Transverse colon (tissue), 4 donors: ENCODE results near the gene PPP1R3D.

Experiments used
- CTCF ChIP-seq, 5 experiments: fragments of 200-600 bp in 3 of 5; fragments of 450-650 bp in 2 of 5; sonication (generic) in 3 of 5; IDR thresholded peaks; 1 replicate in 2 of 5; 2 replicates in 3 of 5; pipeline ENCODE4 v1.5.1; 2016 to 2017; ENCODE audit warnings: antibody characterized with exemption in 5 of 5, inconsistent platforms in 3 of 5, mild to moderate bottlenecking in 2 of 5, moderate library complexity in 1 of 5
- EP300 ChIP-seq: sonication (generic); formaldehyde crosslinking; IDR thresholded peaks from one replicate; pipeline ENCODE4 v1.6.1; 2017; ENCODE audit warnings: antibody characterized with exemption, low read depth
- POLR2AphosphoS5 ChIP-seq, 3 donors: sonication (generic); formaldehyde crosslinking; IDR thresholded peaks; one replicate each; pipeline ENCODE4 v1.6.1; 2016; ENCODE audit warnings: antibody characterized with exemption in 3 of 3

GRCh38 chr20:59925899-59926298, 14.2 kb downstream of the PPP1R3D start:
- TF ChIP-seq CTCF (IDR thresholded peaks at IDR 0.05) (no peak), EP300 (no peak), POLR2AphosphoS5 (IDR thresholded peaks at IDR 0.05) (no peak)
